Neuronal stem cell (in vitro differentiated cells): Measurements from ENCODE around the gene ZNF574.

ENCODE experiments used
- DNase-seq: peaks from one replicate; pipeline ENCODE4 v3.0.0-alpha.2; 2013; ENCODE audit warnings: low spot score
- H2AFZ ChIP-seq: one replicate; pipeline ENCODE4 v1.6.1; 2013; ENCODE audit warnings: mild to moderate bottlenecking, low read length, inconsistent platforms
- H2AK5ac ChIP-seq: 2 replicates; pipeline ENCODE4 v1.6.1; 2013; ENCODE audit warnings: low read depth, mild to moderate bottlenecking, inconsistent platforms, low read length, moderate library complexity, mixed read lengths
- H2BK120ac ChIP-seq: 2 replicates; pipeline ENCODE4 v1.6.1; 2013; ENCODE audit warnings: low read depth, mild to moderate bottlenecking, inconsistent platforms, low read length, moderate library complexity, mixed read lengths
- H2BK12ac ChIP-seq: one replicate; pipeline ENCODE4 v1.6.1; 2013; ENCODE audit warnings: low read length, inconsistent platforms
- H2BK15ac ChIP-seq: 2 replicates; pipeline ENCODE4 v1.6.1; 2013; ENCODE audit warnings: mild to moderate bottlenecking, low read length, inconsistent platforms, mixed read lengths
- H2BK5ac ChIP-seq: one replicate; pipeline ENCODE4 v1.6.1; 2013; ENCODE audit warnings: inconsistent platforms, mild to moderate bottlenecking, low read length, moderate library complexity
- H3K14ac ChIP-seq: one replicate; pipeline ENCODE4 v1.6.1; 2013; ENCODE audit warnings: low read length, inconsistent platforms
- H3K18ac ChIP-seq: 2 replicates; pipeline ENCODE4 v1.6.1; 2013; ENCODE audit warnings: low read length, inconsistent platforms
- H3K23ac ChIP-seq: 2 replicates; pipeline ENCODE4 v1.6.1; 2013; ENCODE audit warnings: low read depth, mild to moderate bottlenecking, mixed read lengths, low read length, inconsistent platforms; ENCODE audit not compliant: poor library complexity
- H3K27ac ChIP-seq: replicated peaks from 3 replicates; pipeline ENCODE4 v1.5.1; 2013; ENCODE audit warnings: low read length, inconsistent platforms
- H3K27me3 ChIP-seq, 3 experiments: 2 replicates each; pipeline ENCODE4 v1.6.1; 2013; ENCODE audit warnings: low read length in 3 of 3, mild to moderate bottlenecking in 2 of 3, inconsistent platforms in 1 of 3, low read depth in 1 of 3, mixed read lengths in 1 of 3, moderate library complexity in 1 of 3; ENCODE audit not compliant: control insufficient read depth in 3 of 3, insufficient read depth in 3 of 3
- H3K36me3 ChIP-seq, 2 donors: replicated peaks in 1 of 2; 2 replicates each; pipeline ENCODE4 v1.6.1; 2013; ENCODE audit warnings: low read length in 2 of 2; ENCODE audit not compliant: control insufficient read depth in 2 of 2, insufficient read depth in 2 of 2
- H3K4ac ChIP-seq: 2 replicates; pipeline ENCODE4 v1.6.1; 2013; ENCODE audit warnings: inconsistent platforms, mild to moderate bottlenecking, low read length, moderate library complexity
- H3K4me1 ChIP-seq, 2 donors: 1 replicate in 1 of 2; 2 replicates in 1 of 2; pipeline ENCODE4 v1.6.1; 2013; ENCODE audit warnings: low read length in 2 of 2, low read depth in 1 of 2; ENCODE audit not compliant: control insufficient read depth in 2 of 2, insufficient read depth in 1 of 2
- H3K4me2 ChIP-seq: one replicate; pipeline ENCODE4 v1.6.1; 2013; ENCODE audit warnings: mild to moderate bottlenecking, low read length, inconsistent platforms; ENCODE audit not compliant: insufficient read depth, poor library complexity, severe bottlenecking
- H3K4me3 ChIP-seq, 2 donors: 2 replicates each; pipeline ENCODE4 v1.5.1; 2013; ENCODE audit warnings: low read length in 2 of 2, mild to moderate bottlenecking in 2 of 2, inconsistent platforms in 1 of 2, moderate library complexity in 1 of 2
- H3K79me1 ChIP-seq: one replicate; pipeline ENCODE4 v1.6.1; 2013; ENCODE audit warnings: low read depth, mild to moderate bottlenecking, inconsistent platforms, low read length, moderate library complexity
- H3K9ac ChIP-seq: one replicate; pipeline ENCODE4 v1.6.1; 2013; ENCODE audit warnings: mild to moderate bottlenecking, low read depth, low read length, inconsistent platforms; ENCODE audit not compliant: poor library complexity
- H3K9me3 ChIP-seq, 2 donors: replicated peaks in 1 of 2; 2 replicates each; pipeline versions ENCODE3 to v1.6.1; 2013; ENCODE audit warnings: low read length in 2 of 2, mild to moderate bottlenecking in 2 of 2, inconsistent platforms in 1 of 2, low read depth in 1 of 2, mixed read lengths in 1 of 2, moderate library complexity in 1 of 2; ENCODE audit not compliant: control insufficient read depth in 2 of 2, insufficient read depth in 1 of 2
- H4K8ac ChIP-seq: one replicate; pipeline ENCODE4 v1.6.1; 2013; ENCODE audit warnings: low read depth, mild to moderate bottlenecking, inconsistent platforms, low read length, moderate library complexity
- H4K91ac ChIP-seq: one replicate; pipeline ENCODE4 v1.6.1; 2013; ENCODE audit warnings: low read length, low read depth, mild to moderate bottlenecking, inconsistent platforms; ENCODE audit not compliant: poor library complexity
- WGBS, 2 donors: extraction: QIAGEN DNeasy Blood & Tissue Kit; methylation state at CpG; one replicate each; pipeline ENCODE4 v1.1.7; 2013; ENCODE audit warnings: missing lambda C conversion rate in 2 of 2, mixed read lengths in 1 of 2; ENCODE audit not compliant: insufficient read length in 2 of 2, insufficient replicate concordance in 1 of 2; ENCODE audit errors: extremely low coverage in 2 of 2; 5-methylcytosine and 5-hydroxymethylcytosine counted together

ZNF574 gene

GRCh38 chr19:42074513-42075363 lies 1.2 kb upstream of the ZNF574 start:
- Histone ChIP-seq H2AFZ (peak overlapping the region; percentile 71), H3K4me3 (peak overlapping the region; percentile 68 to 87), H3K4me2 (peak overlapping the region; percentile 65), H4K8ac (peak overlapping the region; percentile 96), H3K79me1 (peaks cover 3% of the 10 kb centered on the region), H2BK5ac (no peak overlapping the region), H3K27ac (peak overlapping the region; percentile 85), H3K4ac (peak overlapping the region; percentile 71), H2BK15ac (no peak overlapping the region), H2BK120ac (no peak overlapping the region), H2BK12ac (no peak overlapping the region), H3K9me3 (no peaks in the 10 kb centered on the region), H2AK5ac (peak overlapping the region; percentile 64), H3K9ac (peak overlapping the region; percentile 83), H3K23ac (peak overlapping the region; percentile 66), H3K14ac (no peak overlapping the region), H3K36me3 (peaks cover 21% of the 10 kb centered on the region in 2 donors), H3K18ac (peak overlapping the region; percentile 69), H3K4me1 (peaks cover 23 to 24% of the 10 kb centered on the region in 2 donors), H3K27me3 (no peaks in the 10 kb centered on the region), H4K91ac (no peak overlapping the region)
- DNase-seq, result no peak
- WGBS, 2 donors, result no CpG with 5 or more reads among the region's 27 CpGs

- Histone ChIP-seq H3K4me3 (peak overlapping the region; percentile 68 to 87), H3K9ac (peak overlapping the region; percentile 83), H3K4me2 (peak overlapping the region; percentile 65), H3K27ac (peak overlapping the region; percentile 85), H2BK5ac (no peak overlapping the region), H3K79me1 (peaks cover 8% of the 10 kb centered on the region), H2AFZ (peak overlapping the region; percentile 71), H3K9me3 (no peaks in the 10 kb centered on the region), H4K8ac (peak overlapping the region; percentile 96), H2AK5ac (peak overlapping the region; percentile 64), H2BK15ac (no peak overlapping the region), H3K14ac (no peak overlapping the region), H3K27me3 (no peaks in the 10 kb centered on the region), H3K4ac (peak overlapping the region; percentile 71), H3K23ac (peak overlapping the region; percentile 66), H2BK120ac (no peak overlapping the region), H4K91ac (no peak overlapping the region), H3K4me1 (peaks cover 18 to 23% of the 10 kb centered on the region in 2 donors), H2BK12ac (no peak overlapping the region), H3K18ac (peak overlapping the region; percentile 92), H3K36me3 (peaks cover 25 to 27% of the 10 kb centered on the region in 2 donors)
- DNase-seq, result no peak
- WGBS, 2 donors, result no CpG with 5 or more reads among the region's 3 CpGs
Measured at GRCh38 chr19:42075364-42075615, 676 bp upstream of the ZNF574 start.

GRCh38 chr19:42076380-42076944 lies 496 bp downstream of the ZNF574 start:
- H3K4ac ChIP-seq, result no peak overlapping the region
- peak overlapping the region; percentile 80 for H2AFZ ChIP-seq
- no peak for DNase-seq
- H3K9ac ChIP-seq, result peak overlapping the region; percentile 95
- H3K4me3 ChIP-seq, result peak overlapping the region; percentile 92 to 96
- no peak overlapping the region for H4K8ac ChIP-seq
- H3K9me3 ChIP-seq, result no peaks in the 10 kb centered on the region
- no peak overlapping the region for H3K14ac ChIP-seq
- no peak overlapping the region for H2BK5ac ChIP-seq
- H3K4me2 ChIP-seq, result peak overlapping the region; percentile 58
- WGBS, 2 donors, result no CpG with 5 or more reads among the region's 33 CpGs
- peak overlapping the region; percentile 98 for H3K18ac ChIP-seq
- H2BK15ac ChIP-seq, result no peak overlapping the region
- no peaks in the 10 kb centered on the region for H3K27me3 ChIP-seq
- peaks cover 36 to 38% of the 10 kb centered on the region in 2 donors for H3K36me3 ChIP-seq
- peaks cover 11% of the 10 kb centered on the region for H3K79me1 ChIP-seq
- H2BK12ac ChIP-seq, result no peak overlapping the region
- H3K27ac ChIP-seq, result peak overlapping the region; percentile 91
- no peak overlapping the region for H4K91ac ChIP-seq
- peaks cover 13 to 15% of the 10 kb centered on the region in 2 donors for H3K4me1 ChIP-seq
- H2AK5ac ChIP-seq, result peak overlapping the region; percentile 40
- H3K23ac ChIP-seq, result peak overlapping the region; percentile 99
- H2BK120ac ChIP-seq, result no peak overlapping the region

- WGBS, 2 donors, result no CpG with 5 or more reads among the region's 1 CpG
- Histone ChIP-seq H3K18ac (no peak overlapping the region), H3K79me1 (peaks cover 11% of the 10 kb centered on the region), H3K4me3 (peak overlapping the region in 1 of 2 donors; percentile 96), H3K14ac (no peak overlapping the region), H3K4me2 (no peak overlapping the region), H3K9ac (no peak overlapping the region), H3K36me3 (peaks cover 43 to 49% of the 10 kb centered on the region in 2 donors), H2BK12ac (no peak overlapping the region), H4K91ac (no peak overlapping the region), H2BK15ac (no peak overlapping the region), H2BK120ac (no peak overlapping the region), H3K4ac (no peak overlapping the region), H3K9me3 (no peaks in the 10 kb centered on the region), H2BK5ac (no peak overlapping the region), H3K4me1 (peaks cover 13 to 15% of the 10 kb centered on the region in 2 donors), H2AFZ (no peak overlapping the region), H3K23ac (no peak overlapping the region), H4K8ac (no peak overlapping the region), H3K27me3 (no peaks in the 10 kb centered on the region), H2AK5ac (no peak overlapping the region), H3K27ac (no peak overlapping the region)
- DNase-seq, result no peak
Measured at GRCh38 chr19:42078058-42078457, 2.1 kb downstream of the ZNF574 start.
